DOHH2 (cell line): Measurements from ENCODE around the gene TTC39C.

Experiments
- H3F3A ChIP-seq: fragments of 200-600 bp; sonication (generic), shearing (Covaris generic); 2 replicates; pipeline ENCODE4 v1.6.0; 2016; ENCODE audit warnings: antibody characterized with exemption, mild to moderate bottlenecking; ENCODE audit not compliant: control insufficient read depth, insufficient read depth
- H3K27ac ChIP-seq: fragments of 200-600 bp; sonication (generic); 2 replicates; pipeline ENCODE4 v1.5.1; 2014; ENCODE audit warnings: low read depth, mild to moderate bottlenecking, low read length, moderate library complexity
- H3K27me3 ChIP-seq: fragments of 200-600 bp; sonication (generic); 2 replicates; pipeline ENCODE4 v1.6.1; 2014; ENCODE audit warnings: mild to moderate bottlenecking, low read length, mixed read lengths; ENCODE audit not compliant: control insufficient read depth
- H3K36me3 ChIP-seq: fragments of 200-600 bp; sonication (generic); 2 replicates; pipeline ENCODE4 v1.6.1; 2014; ENCODE audit warnings: mild to moderate bottlenecking, low read length, moderate library complexity, mixed read lengths; ENCODE audit not compliant: control insufficient read depth
- H3K4me1 ChIP-seq: fragments of 200-600 bp; sonication (generic); 2 replicates; pipeline ENCODE4 v1.6.1; 2014; ENCODE audit warnings: mild to moderate bottlenecking, low read length, mixed read lengths; ENCODE audit not compliant: control insufficient read depth
- H3K4me2 ChIP-seq: fragments of 200-600 bp; sonication (generic); 2 replicates; pipeline ENCODE4 v1.6.0; 2014; ENCODE audit warnings: mild to moderate bottlenecking, low read length, moderate library complexity
- H3K4me3 ChIP-seq: fragments of 200-600 bp; sonication (generic); 2 replicates; pipeline ENCODE4 v1.5.1; 2014; ENCODE audit warnings: mild to moderate bottlenecking, low read length, mixed read lengths
- H3K79me2 ChIP-seq: fragments of 200-600 bp; sonication (generic); 2 replicates; pipeline ENCODE4 v1.6.1; 2014; ENCODE audit warnings: mild to moderate bottlenecking, low read length, mixed read lengths; ENCODE audit not compliant: control insufficient read depth
- H3K9me2 ChIP-seq: fragments of 200-600 bp; sonication (generic); replicated peaks from 2 replicates; pipeline ENCODE4 v1.6.1; 2014; ENCODE audit warnings: mild to moderate bottlenecking, low read length, mixed read lengths; ENCODE audit not compliant: control insufficient read depth
- H3K9me3 ChIP-seq: fragments of 200-600 bp; sonication (generic); 2 replicates; pipeline ENCODE4 v1.6.1; 2014; ENCODE audit warnings: antibody characterized with exemption, low read length, mixed read lengths; ENCODE audit not compliant: control insufficient read depth, insufficient read depth
- H4K20me1 ChIP-seq: fragments of 200-600 bp; sonication (generic); 2 replicates; pipeline ENCODE4 v1.6.0; 2014; ENCODE audit warnings: low read depth, mild to moderate bottlenecking, antibody characterized with exemption, low read length, moderate library complexity; ENCODE audit not compliant: control insufficient read depth, insufficient read depth
- EZH2phosphoT487 ChIP-seq: fragments of 200-600 bp; sonication (generic); IDR thresholded peaks from 2 replicates; pipeline ENCODE4 v1.6.1; 2017; ENCODE audit warnings: borderline replicate concordance, mild to moderate bottlenecking, antibody characterized with exemption, low read length, moderate library complexity, mixed read lengths
- TF ChIP-seq, protein P1 (sequence below): fragments of 200-600 bp; sonication (generic); IDR thresholded peaks from one replicate; pipeline ENCODE4 v1.5.1; 2014; ENCODE audit warnings: antibody characterized with exemption, mild to moderate bottlenecking, low read depth, low read length; ENCODE audit not compliant: poor library complexity, severe bottlenecking

Gene TTC39C

DNA sequence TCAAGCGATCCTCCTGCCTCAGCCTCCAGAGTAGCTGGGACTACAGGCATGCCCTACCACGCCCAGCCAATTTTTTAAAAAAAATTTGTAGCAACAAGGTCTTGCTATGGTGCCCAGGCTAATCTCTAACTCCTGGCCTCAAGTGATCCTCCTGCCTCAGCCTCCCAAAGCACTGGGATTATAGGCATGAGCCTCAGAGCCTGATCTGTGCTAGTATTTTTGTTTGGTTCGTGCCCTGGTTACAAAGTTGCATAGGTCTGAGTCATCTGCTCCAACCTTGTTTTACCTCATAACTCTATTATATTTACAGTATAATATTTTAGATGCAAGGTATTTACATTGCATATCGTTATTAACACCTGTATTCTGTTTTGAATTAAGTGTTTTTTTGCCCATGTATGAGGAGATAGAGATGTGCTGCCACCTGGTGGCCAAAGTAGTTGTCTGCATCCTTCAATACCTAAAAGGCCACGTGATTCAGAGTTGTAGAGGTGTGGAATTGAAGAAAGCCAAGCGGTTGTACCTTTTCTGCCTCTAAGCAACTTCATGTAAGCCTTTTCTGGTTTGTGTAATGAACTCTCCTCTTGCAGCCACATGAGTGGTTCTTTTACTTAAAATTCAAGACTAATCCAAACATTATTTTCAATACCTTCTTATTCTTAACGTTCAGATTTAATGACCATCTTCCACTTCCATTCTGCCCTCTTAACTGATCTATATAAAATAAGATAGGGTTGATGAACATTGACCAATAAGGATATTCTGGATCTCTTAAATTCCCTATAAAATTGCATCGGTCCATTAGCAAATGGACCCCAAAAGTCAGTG lies 104.4 kb downstream of the TTC39C start:
- H3K4me2 ChIP-seq, result no peak overlapping the region
- no peak overlapping the region for H3K27ac ChIP-seq
- H3K9me3 ChIP-seq, result no peaks in the 10 kb centered on the region
- H3K36me3 ChIP-seq, result peaks cover 50% of the 10 kb centered on the region
- TF ChIP-seq, protein P1, sequence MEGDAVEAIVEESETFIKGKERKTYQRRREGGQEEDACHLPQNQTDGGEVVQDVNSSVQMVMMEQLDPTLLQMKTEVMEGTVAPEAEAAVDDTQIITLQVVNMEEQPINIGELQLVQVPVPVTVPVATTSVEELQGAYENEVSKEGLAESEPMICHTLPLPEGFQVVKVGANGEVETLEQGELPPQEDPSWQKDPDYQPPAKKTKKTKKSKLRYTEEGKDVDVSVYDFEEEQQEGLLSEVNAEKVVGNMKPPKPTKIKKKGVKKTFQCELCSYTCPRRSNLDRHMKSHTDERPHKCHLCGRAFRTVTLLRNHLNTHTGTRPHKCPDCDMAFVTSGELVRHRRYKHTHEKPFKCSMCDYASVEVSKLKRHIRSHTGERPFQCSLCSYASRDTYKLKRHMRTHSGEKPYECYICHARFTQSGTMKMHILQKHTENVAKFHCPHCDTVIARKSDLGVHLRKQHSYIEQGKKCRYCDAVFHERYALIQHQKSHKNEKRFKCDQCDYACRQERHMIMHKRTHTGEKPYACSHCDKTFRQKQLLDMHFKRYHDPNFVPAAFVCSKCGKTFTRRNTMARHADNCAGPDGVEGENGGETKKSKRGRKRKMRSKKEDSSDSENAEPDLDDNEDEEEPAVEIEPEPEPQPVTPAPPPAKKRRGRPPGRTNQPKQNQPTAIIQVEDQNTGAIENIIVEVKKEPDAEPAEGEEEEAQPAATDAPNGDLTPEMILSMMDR, result peak; percentile 75
- TF ChIP-seq EZH2phosphoT487, result no peak
- no peaks in the 10 kb centered on the region for H4K20me1 ChIP-seq
- H3K9me2 ChIP-seq, result no peaks in the 10 kb centered on the region
- H3K79me2 ChIP-seq, result no peaks in the 10 kb centered on the region
- no peaks in the 10 kb centered on the region for H3K27me3 ChIP-seq
- H3K4me1 ChIP-seq, result peaks cover 4% of the 10 kb centered on the region; the same call in 1 of the 2 replicates
- no peak overlapping the region for H3K4me3 ChIP-seq
- no peaks in the 10 kb centered on the region for H3F3A ChIP-seq

DNA sequence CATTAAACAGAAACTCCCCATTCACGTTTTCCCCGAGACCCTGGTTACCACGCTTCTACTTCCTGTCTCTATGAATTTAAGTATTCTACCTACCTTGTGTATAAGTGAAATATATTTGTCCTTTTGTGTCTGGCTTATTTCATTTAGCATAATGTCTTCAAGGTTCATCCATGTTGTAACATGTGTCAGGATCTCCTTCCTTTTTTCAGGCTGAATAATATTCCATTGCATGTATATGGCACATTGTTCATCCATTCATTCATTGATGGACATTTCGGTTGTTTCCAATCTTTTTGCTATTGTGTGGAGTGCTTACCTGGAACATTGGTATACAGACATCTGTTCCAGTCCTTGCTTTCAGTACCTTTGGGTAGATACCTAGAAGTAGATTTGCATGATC lies 106.1 kb downstream of the TTC39C start:
- TF ChIP-seq, protein P1, result no peak
- no peak for TF ChIP-seq EZH2phosphoT487
- no peaks in the 10 kb centered on the region for H3K79me2 ChIP-seq
- H3K4me1 ChIP-seq, result 0 out of 2 replicates have a peak, but pooled peaks cover 1% of the 10 kb centered on the region
- no peaks in the 10 kb centered on the region for H3K27me3 ChIP-seq
- H3K27ac ChIP-seq, result no peak overlapping the region
- no peak overlapping the region for H3K4me2 ChIP-seq
- H3K9me3 ChIP-seq, result no peaks in the 10 kb centered on the region
- no peaks in the 10 kb centered on the region for H3K9me2 ChIP-seq
- peaks cover 47% of the 10 kb centered on the region for H3K36me3 ChIP-seq
- no peak overlapping the region for H3K4me3 ChIP-seq
- H3F3A ChIP-seq, result no peaks in the 10 kb centered on the region
- H4K20me1 ChIP-seq, result no peaks in the 10 kb centered on the region

DNA sequence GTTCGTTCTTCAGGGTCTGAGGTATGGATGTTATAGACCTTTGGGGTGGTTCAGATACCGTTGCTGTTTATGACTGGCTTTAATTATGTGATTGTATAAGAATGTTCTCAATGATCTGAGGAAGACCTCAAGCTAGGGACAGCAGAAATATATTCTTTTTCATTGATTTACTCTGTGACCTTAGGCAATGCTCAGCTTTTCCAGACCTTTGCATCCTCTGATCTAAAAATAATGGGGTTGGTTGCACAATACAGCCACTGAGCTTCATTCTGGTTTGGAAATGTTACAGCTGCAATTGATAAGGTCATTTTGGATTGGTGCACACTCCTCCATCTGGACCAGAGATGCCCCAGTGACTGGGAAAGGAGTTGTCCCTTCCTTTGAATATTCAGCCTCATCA lies 107.1 kb downstream of the TTC39C start:
- peaks cover 47% of the 10 kb centered on the region for H3K36me3 ChIP-seq
- no peak overlapping the region for H3K27ac ChIP-seq
- H3K4me2 ChIP-seq, result no peak overlapping the region
- H3K79me2 ChIP-seq, result no peaks in the 10 kb centered on the region
- no peak for TF ChIP-seq EZH2phosphoT487
- TF ChIP-seq, protein P1, result no peak
- no peaks in the 10 kb centered on the region for H3K27me3 ChIP-seq
- no peaks in the 10 kb centered on the region for H3K9me2 ChIP-seq
- no peak overlapping the region for H3K4me3 ChIP-seq
- H4K20me1 ChIP-seq, result no peaks in the 10 kb centered on the region
- H3K9me3 ChIP-seq, result no peaks in the 10 kb centered on the region
- H3F3A ChIP-seq, result no peaks in the 10 kb centered on the region
- no peaks in the 10 kb centered on the region for H3K4me1 ChIP-seq
